K562 (cell line): ENCODE measurements around the gene ABCB10. TPM values are rescaled to one million over a fixed set of nuclear protein-coding genes. Genes with fewer than 3 reads are reported as not detected.
A peak's percentile ranks its signal among the peaks of the same experiment; 100 is the strongest.

Experiments
- BRD4 ChIP-seq: fragments of 200-600 bp; sonication (generic); IDR thresholded peaks from 2 replicates; pipeline ENCODE4 v1.6.1; 2017; ENCODE audit warnings: inconsistent platforms
- CBFA2T3 ChIP-seq: fragments of 450-650 bp; IDR thresholded peaks from 2 replicates; pipeline ENCODE4 v1.6.1; 2017
- CBX3 ChIP-seq, 2 experiments: IDR thresholded peaks; 1 replicate in 1 of 2; 2 replicates in 1 of 2; pipeline ENCODE4 v1.6.1; 2012; ENCODE audit warnings: inconsistent platforms in 2 of 2, low read length in 2 of 2, borderline replicate concordance in 1 of 2, control low read depth in 1 of 2
- E2F1 ChIP-seq: sonication (generic); formaldehyde crosslinking; IDR thresholded peaks from 2 replicates; pipeline ENCODE4 v1.8.1; 2023; ENCODE audit warnings: mild to moderate bottlenecking, missing genetic modification reagents, moderate library complexity
- ESRRB ChIP-seq: fragments of 250-450 bp; sonication (Bioruptor Pico); IDR thresholded peaks from 2 replicates; pipeline ENCODE4 v1.5.0; 2020; ENCODE audit warnings: mild to moderate bottlenecking, moderate library complexity, borderline replicate concordance
- FOXK1 ChIP-seq: sonication (generic); formaldehyde crosslinking; IDR thresholded peaks from 2 replicates; pipeline ENCODE4 v1.8.0; 2022; ENCODE audit warnings: missing genetic modification reagents, mild to moderate bottlenecking, borderline replicate concordance
- GABPA ChIP-seq: fragments of 200-800 bp; sonication (Bioruptor generic); conservative IDR thresholded peaks from 2 replicates; pipeline ENCODE4 v1.6.1; 2016; ENCODE audit warnings: low read depth, missing genetic modification characterization, missing compliant biosample characterization
- GATA2 ChIP-seq: sonication (generic); formaldehyde crosslinking; IDR thresholded peaks from 2 replicates; pipeline ENCODE4 v1.4.0; 2020; ENCODE audit warnings: mild to moderate bottlenecking, missing genetic modification reagents
- HDAC8 ChIP-seq: fragments of 450-650 bp; IDR thresholded peaks from 2 replicates; pipeline ENCODE4 v1.6.1; 2016; ENCODE audit warnings: mild to moderate bottlenecking, missing genetic modification characterization, moderate library complexity, missing compliant biosample characterization
- HDGF ChIP-seq: fragments of 450-650 bp; IDR thresholded peaks from 2 replicates; pipeline ENCODE4 v1.6.1; 2016
- KLF16 ChIP-seq: IDR thresholded peaks from 2 replicates; pipeline ENCODE4 v1.6.1; 2016; ENCODE audit warnings: antibody characterized with exemption
- MEF2D ChIP-seq: conservative IDR thresholded peaks from 2 replicates; pipeline ENCODE4 v1.6.1; 2016; ENCODE audit warnings: low read depth, missing genetic modification characterization, missing compliant biosample characterization
- NCOR1 ChIP-seq: fragments of 450-650 bp; IDR thresholded peaks from 2 replicates; pipeline ENCODE4 v1.6.1; 2016; ENCODE audit warnings: mild to moderate bottlenecking, moderate library complexity
- NELFE ChIP-seq: IDR thresholded peaks from 2 replicates; pipeline ENCODE4 v1.6.1; 2011; ENCODE audit warnings: mild to moderate bottlenecking; ENCODE audit not compliant: insufficient read depth, insufficient read length
- NR4A1 ChIP-seq, 2 experiments: fragments of 250-450 bp in 1 of 2; fragments of 450-650 bp in 1 of 2; sonication (Bioruptor Pico) in 1 of 2; IDR thresholded peaks; 2 replicates each; pipeline versions ENCODE4 v1.4.0 to v1.6.1; 2016 to 2020; ENCODE audit warnings: mild to moderate bottlenecking in 2 of 2, missing compliant biosample characterization in 1 of 2, missing genetic modification characterization in 1 of 2, moderate library complexity in 1 of 2
- PML ChIP-seq: IDR thresholded peaks from 2 replicates; pipeline ENCODE4 v1.6.1; 2012; ENCODE audit warnings: low read length, inconsistent platforms
- RBBP5 ChIP-seq: fragments of 200-600 bp; sonication (generic); IDR thresholded peaks from 2 replicates; pipeline ENCODE4 v1.6.1; 2012; ENCODE audit warnings: borderline replicate concordance, mild to moderate bottlenecking, low read length, control low read depth, inconsistent platforms; ENCODE audit not compliant: insufficient read depth, poor library complexity, severe bottlenecking
- SNIP1 ChIP-seq: fragments of 450-650 bp; IDR thresholded peaks from 2 replicates; pipeline ENCODE4 v1.7.1; 2017; ENCODE audit warnings: low read depth, mild to moderate bottlenecking
- ZBED1 ChIP-seq: IDR thresholded peaks from 2 replicates; pipeline ENCODE4 v1.6.1; 2014
- ZC3H11A ChIP-seq: IDR thresholded peaks from 2 replicates; pipeline ENCODE4 v1.6.1; 2012; ENCODE audit warnings: low read depth, low read length, improper control_type of control experiment
- ZNF263 ChIP-seq: sonication (generic); formaldehyde crosslinking; IDR thresholded peaks from 2 replicates; pipeline ENCODE4 v1.8.0; 2022; ENCODE audit warnings: mild to moderate bottlenecking, missing genetic modification reagents, borderline replicate concordance
- ZNF551 ChIP-seq: fragments of 250-450 bp; sonication (Bioruptor Pico); IDR thresholded peaks from 2 replicates; pipeline ENCODE4 v1.5.0; 2021; ENCODE audit warnings: mild to moderate bottlenecking, moderate library complexity
- ZNF780A ChIP-seq: fragments of 250-450 bp; sonication (Bioruptor Pico); IDR thresholded peaks from 2 replicates; pipeline ENCODE4 v1.5.0; 2021; ENCODE audit warnings: mild to moderate bottlenecking
- polyA plus RNA-seq, 8 experiments: library from polyadenylated mRNA; depleted of rRNA in 4 of 8; stranded (reverse) in 5 of 8; unstranded in 3 of 8; fragments of >200 nt; fragmentation: Nextera tagmentation in 2 of 8; fragmentation: Illumina TruSeq in 1 of 8; extraction: Ambion mirVana in 2 of 8; extraction: Trizol in 1 of 8; gene quantifications; 2 replicates each; pipeline versions ENCODE4 v1.2.1 to v1.2.3, GENCODE V29; 2011 to 2014; ENCODE audit warnings: inconsistent platforms in 1 of 8, missing spikeins in 1 of 8
- total RNA-seq, 7 experiments: library from RNA; depleted of rRNA in 6 of 7; stranded (reverse); fragments of >200 nt in 6 of 7; fragmentation: Illumina TruSeq in 2 of 7; extraction: Trizol in 2 of 7; gene quantifications; 2 replicates each; pipeline versions ENCODE4 v1.2.1 to v1.2.3, GENCODE V29; 2011 to 2021; ENCODE audit warnings: low replicate concordance in 1 of 7
- TF ChIP-seq, protein P1 (sequence below), 2 experiments: IDR thresholded peaks in 1 of 2; conservative IDR thresholded peaks in 1 of 2; 2 replicates each; pipeline ENCODE4 v1.6.1; 2016; ENCODE audit warnings: low read depth in 2 of 2, mild to moderate bottlenecking in 1 of 2, missing compliant biosample characterization in 1 of 2, missing genetic modification characterization in 1 of 2, moderate library complexity in 1 of 2
- TF ChIP-seq, protein P2 (sequence below): conservative IDR thresholded peaks from 2 replicates; pipeline ENCODE4 v1.6.1; 2011; ENCODE audit warnings: low read depth, mild to moderate bottlenecking, low read length; ENCODE audit not compliant: control insufficient read depth

The ABCB10 gene
- total and polyA plus RNA-seq, 9 of the 15 experiments (the other 6 are each of a cell fraction or from before 2014, with no cell fraction given) = 12.4 to 54.8 (median 36.4) TPM

- TF ChIP-seq, protein P1, sequence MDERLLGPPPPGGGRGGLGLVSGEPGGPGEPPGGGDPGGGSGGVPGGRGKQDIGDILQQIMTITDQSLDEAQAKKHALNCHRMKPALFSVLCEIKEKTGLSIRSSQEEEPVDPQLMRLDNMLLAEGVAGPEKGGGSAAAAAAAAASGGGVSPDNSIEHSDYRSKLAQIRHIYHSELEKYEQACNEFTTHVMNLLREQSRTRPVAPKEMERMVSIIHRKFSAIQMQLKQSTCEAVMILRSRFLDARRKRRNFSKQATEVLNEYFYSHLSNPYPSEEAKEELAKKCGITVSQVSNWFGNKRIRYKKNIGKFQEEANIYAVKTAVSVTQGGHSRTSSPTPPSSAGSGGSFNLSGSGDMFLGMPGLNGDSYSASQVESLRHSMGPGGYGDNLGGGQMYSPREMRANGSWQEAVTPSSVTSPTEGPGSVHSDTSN (CRISPR knock-in tag; IDR thresholded peaks at IDR 0.05; ENCODE audit: low read depth) = no peak
- TF ChIP-seq, protein P1 (tag; conservative IDR thresholded peaks at IDR 0.05; ENCODE audit: low read depth) = peak; percentile 88
- TF ChIP-seq HDGF (no peak), E2F1 (no peak), ZNF780A (CRISPR knock-in tag) (no peak), HDAC8 (no peak), SNIP1 (no peak), CBX3 (IDR thresholded peaks at IDR 0.05; ENCODE audit: borderline replicate concordance in 1 of 2, low read length in 2 of 2) (peak in 1 of 2 experiments; percentile 90; a peak in 1 of 3 replicates), GATA2 (peak; percentile 99), ZNF263 (CRISPR knock-in tag) (peak; percentile 93), KLF16 (peak; percentile 99), ESRRB (no peak), GABPA (tag) (no peak), NELFE (no peak), ZC3H11A (no peak), ZBED1 (peak; percentile 90; the same call in 1 of the 2 replicates), NCOR1 (peak; percentile 100), NR4A1 (CRISPR knock-in tag; IDR thresholded peaks at IDR 0.05) (no peak), NR4A1 (tag; IDR thresholded peaks at IDR 0.05) (peak; percentile 97), FOXK1 (CRISPR knock-in tag) (no peak), MEF2D (tag) (peak; percentile 59), ZNF551 (CRISPR knock-in tag) (no peak), PML (peak; percentile 100), RBBP5 (no peak), CBFA2T3 (peak; percentile 100), BRD4 (no peak)
- TF ChIP-seq, protein P2, sequence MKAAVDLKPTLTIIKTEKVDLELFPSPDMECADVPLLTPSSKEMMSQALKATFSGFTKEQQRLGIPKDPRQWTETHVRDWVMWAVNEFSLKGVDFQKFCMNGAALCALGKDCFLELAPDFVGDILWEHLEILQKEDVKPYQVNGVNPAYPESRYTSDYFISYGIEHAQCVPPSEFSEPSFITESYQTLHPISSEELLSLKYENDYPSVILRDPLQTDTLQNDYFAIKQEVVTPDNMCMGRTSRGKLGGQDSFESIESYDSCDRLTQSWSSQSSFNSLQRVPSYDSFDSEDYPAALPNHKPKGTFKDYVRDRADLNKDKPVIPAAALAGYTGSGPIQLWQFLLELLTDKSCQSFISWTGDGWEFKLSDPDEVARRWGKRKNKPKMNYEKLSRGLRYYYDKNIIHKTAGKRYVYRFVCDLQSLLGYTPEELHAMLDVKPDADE = peak; percentile 93
These were observed 3.5 kb downstream of the ABCB10 start (continued) for GRCh38 chr1:229554886-229555621.
